HEK293 (cell line): ENCODE results near the gene MARCHF9.
"Not testable (repeated sequence)": the region's sequence is repeated elsewhere in the genome, so short reads cannot be mapped to it uniquely, and the experiment has no call there.

Experiments used
- CTCF ChIA-PET: fragments of 350-600 bp; formaldehyde crosslinking; extraction: SDS; loops from one replicate; lab custom pipeline; 2021; ENCODE audit warnings: antibody characterized with exemption; lab: Yijun Ruan, JAX
- POLR2A ChIA-PET: fragments of 300-600 bp; formaldehyde crosslinking; extraction: SDS; loops from one replicate; lab custom pipeline; 2020; ENCODE audit warnings: antibody characterized with exemption, inconsistent platforms; lab: Yijun Ruan, JAX
- H3K27ac ChIP-seq: fragments of 200-500 bp; sonication (Bioruptor generic); 2 replicates; pipeline ENCODE4 v1.5.1; 2014; ENCODE audit warnings: low read depth, low read length, control low read depth, inconsistent platforms; ENCODE audit errors: extremely low read depth
- H3K36me3 ChIP-seq, 2 experiments: fragments of 200-500 bp in 1 of 2; sonication (Bioruptor generic) in 1 of 2; 1 replicate in 1 of 2; 2 replicates in 1 of 2; pipeline ENCODE4 v1.5.1; 2014 to 2017; ENCODE audit warnings: inconsistent platforms in 2 of 2, low read length in 2 of 2; ENCODE audit not compliant: control insufficient read depth in 2 of 2, insufficient read depth in 1 of 2
- H3K4me1 ChIP-seq: fragments of 200-500 bp; sonication (Bioruptor generic); 2 replicates; pipeline ENCODE4 v1.5.1; 2014; ENCODE audit warnings: mild to moderate bottlenecking, low read length, inconsistent platforms; ENCODE audit not compliant: control insufficient read depth, insufficient read depth
- H3K4me3 ChIP-seq: 2 replicates; pipeline ENCODE4 v1.5.1; 2011; ENCODE audit warnings: low read depth, mild to moderate bottlenecking, control low read depth, low read length, moderate library complexity
- H3K9me3 ChIP-seq: fragments of 200-500 bp; sonication (Bioruptor generic); 2 replicates; pipeline ENCODE4 v1.5.1; 2014; ENCODE audit warnings: low read depth, low read length, inconsistent platforms; ENCODE audit not compliant: control insufficient read depth, insufficient read depth
- HIC1 ChIP-seq: fragments of 450-650 bp; formaldehyde crosslinking; IDR thresholded peaks from 2 replicates; pipeline ENCODE4 v1.5.1; 2016; ENCODE audit warnings: missing biosample characterization, missing genetic modification characterization
- KLF16 ChIP-seq: fragments of 450-650 bp; formaldehyde crosslinking; IDR thresholded peaks from 2 replicates; pipeline ENCODE4 v1.5.1; 2017; ENCODE audit warnings: missing biosample characterization, missing genetic modification characterization
- PRDM1 ChIP-seq: fragments of 450-650 bp; formaldehyde crosslinking; IDR thresholded peaks from 2 replicates; pipeline ENCODE4; 2016; ENCODE audit warnings: missing biosample characterization, missing genetic modification characterization
- SP3 ChIP-seq: fragments of 450-650 bp; formaldehyde crosslinking; IDR thresholded peaks from 2 replicates; pipeline ENCODE4 v1.5.1; 2016; ENCODE audit warnings: missing biosample characterization, missing genetic modification characterization
- TCF7L2 ChIP-seq: IDR thresholded peaks from 2 replicates; pipeline ENCODE4 v1.6.1; 2011; ENCODE audit warnings: low read depth, mild to moderate bottlenecking, inconsistent platforms, low read length, moderate library complexity, borderline replicate concordance
- ZBTB20 ChIP-seq: fragments of 450-650 bp; formaldehyde crosslinking; IDR thresholded peaks from 2 replicates; pipeline ENCODE4 v1.5.1; 2016; ENCODE audit warnings: missing biosample characterization, missing genetic modification characterization
- ZFHX2 ChIP-seq: fragments of 450-650 bp; formaldehyde crosslinking; conservative IDR thresholded peaks from 2 replicates; pipeline ENCODE4 v1.5.1; 2016; ENCODE audit warnings: missing biosample characterization, missing genetic modification characterization
- ZNF169 ChIP-seq: fragments of 450-650 bp; formaldehyde crosslinking; IDR thresholded peaks from 2 replicates; pipeline ENCODE4 v1.5.1; 2016; ENCODE audit warnings: missing biosample characterization, missing genetic modification characterization
- ZNF2 ChIP-seq: fragments of 450-650 bp; formaldehyde crosslinking; IDR thresholded peaks from 2 replicates; pipeline ENCODE4 v1.5.1; 2016; ENCODE audit warnings: missing biosample characterization, missing genetic modification characterization
- ZNF202 ChIP-seq: fragments of 450-650 bp; formaldehyde crosslinking; IDR thresholded peaks from 2 replicates; pipeline ENCODE4 v1.5.1; 2016; ENCODE audit warnings: missing biosample characterization, missing genetic modification characterization, borderline replicate concordance
- ZNF248 ChIP-seq: fragments of 450-650 bp; formaldehyde crosslinking; IDR thresholded peaks from 2 replicates; pipeline ENCODE4 v1.5.1; 2017; ENCODE audit warnings: missing biosample characterization, missing genetic modification characterization
- ZNF513 ChIP-seq: fragments of 450-650 bp; IDR thresholded peaks from 2 replicates; pipeline ENCODE4 v1.5.1; 2018; ENCODE audit warnings: missing biosample characterization, missing genetic modification characterization
- ZNF518A ChIP-seq: fragments of 450-650 bp; formaldehyde crosslinking; conservative IDR thresholded peaks from 2 replicates; pipeline ENCODE4 v1.5.1; 2016; ENCODE audit warnings: low read depth, missing biosample characterization, missing genetic modification characterization
- ZNF645 ChIP-seq: fragments of 450-650 bp; formaldehyde crosslinking; IDR thresholded peaks from 2 replicates; pipeline ENCODE4; 2016; ENCODE audit warnings: missing biosample characterization, missing genetic modification characterization
- ZNF76 ChIP-seq: fragments of 450-650 bp; formaldehyde crosslinking; IDR thresholded peaks from 2 replicates; pipeline ENCODE4; 2016; ENCODE audit warnings: low read depth, missing biosample characterization, missing genetic modification characterization, borderline replicate concordance
- ZXDB ChIP-seq: fragments of 450-650 bp; formaldehyde crosslinking; IDR thresholded peaks from 2 replicates; pipeline ENCODE4 v1.5.1; 2016; ENCODE audit warnings: missing biosample characterization, missing genetic modification characterization

The MARCHF9 gene

GRCh38 chr12:57715036-57715748 is 39.7 kb upstream of the MARCHF9 start:
- H3K27ac ChIP-seq, H3K9me3 ChIP-seq, H3K4me3 ChIP-seq, POLR2A ChIA-PET, H3K4me1 ChIP-seq: not testable (repeated sequence)
- peaks cover 15 to 48% of the 10 kb centered on the region in 2 experiments; a peak in 2 of 3 replicates for H3K36me3 ChIP-seq
- CTCF ChIA-PET, result interaction anchor here (0.7 kb wide), 1 partner anchor 314 kb away, joined by 4 read pairs; no protein-coding TSS in a partner anchor

DNA sequence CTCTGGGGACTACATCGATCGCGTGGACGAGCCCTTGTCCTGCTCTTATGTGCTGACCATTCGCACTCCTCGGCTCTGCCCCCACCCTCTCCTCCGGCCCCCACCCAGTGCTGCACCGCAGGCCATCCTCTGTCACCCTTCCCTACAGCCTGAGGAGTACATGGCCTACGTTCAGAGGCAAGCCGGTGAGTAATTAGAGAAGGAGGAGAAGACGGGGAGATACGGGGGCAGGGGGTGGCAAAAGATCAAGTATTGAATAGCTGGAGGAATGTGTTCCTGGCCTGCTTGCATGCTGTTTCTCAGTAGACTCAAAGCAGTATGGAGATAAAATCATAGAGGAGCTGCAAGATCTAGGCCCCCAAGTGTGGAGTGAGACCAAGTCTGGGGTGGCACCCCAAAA is 39.1 kb upstream of the MARCHF9 start:
- Histone ChIP-seq H3K4me1 (no peaks in the 10 kb centered on the region), H3K9me3 (no peaks in the 10 kb centered on the region), H3K36me3 (peaks cover 12 to 54% of the 10 kb centered on the region in 2 experiments; a peak in 2 of 3 replicates), H3K27ac (no peak overlapping the region), H3K4me3 (no peak overlapping the region)
- POLR2A ChIA-PET, result no interaction called here
- CTCF ChIA-PET, result interaction anchor here (0.7 to 1.9 kb wide), 2 partner anchors 11 to 315 kb away, joined by 4 to 7 read pairs; no protein-coding TSS in a partner anchor
- no peak for TF ChIP-seq ZNF169
- no peak for TF ChIP-seq ZNF202
- TF ChIP-seq ZNF645 (tag by site-specific recombination), result no peak
- no peak for TF ChIP-seq SP3
- no peak for TF ChIP-seq ZNF76 (tag by site-specific recombination)
- TF ChIP-seq ZNF2 (tag by site-specific recombination), result no peak
- no peak for TF ChIP-seq ZNF248 (tag by site-specific recombination)
- TF ChIP-seq TCF7L2, result no peak
- no peak for TF ChIP-seq ZNF513
- TF ChIP-seq PRDM1, result no peak
- TF ChIP-seq HIC1 (tag by site-specific recombination), result no peak
- no peak for TF ChIP-seq ZBTB20 (tag by site-specific recombination)
- no peak for TF ChIP-seq ZFHX2 (tag by site-specific recombination)
- TF ChIP-seq ZXDB (tag by site-specific recombination), result no peak
- no peak for TF ChIP-seq KLF16 (tag by site-specific recombination)
- TF ChIP-seq ZNF518A (tag by site-specific recombination), result no peak
